Nephron (organoid): ENCODE results near the gene SYNE2.

Experiments
- H3K27ac Mint-ChIP-seq, 3 experiments: 2 replicates each; pipeline ENCODE4 v1.8.0; 2020; ENCODE audit warnings: mixed read lengths in 3 of 3, mild to moderate bottlenecking in 2 of 3, moderate library complexity in 1 of 3
- H3K27me3 Mint-ChIP-seq: 2 replicates; pipeline ENCODE4 v1.8.0; 2021; ENCODE audit warnings: low read depth, mild to moderate bottlenecking, moderate library complexity, mixed read lengths
- H3K36me3 Mint-ChIP-seq: 2 replicates; pipeline ENCODE4 v1.8.0; 2020; ENCODE audit warnings: low read depth, mixed read lengths
- H3K4me1 Mint-ChIP-seq: 2 replicates; pipeline ENCODE4 v1.8.0; 2020; ENCODE audit warnings: mixed read lengths
- H3K4me3 Mint-ChIP-seq, 3 experiments: 2 replicates each; pipeline ENCODE4 v1.8.0; 2020; ENCODE audit warnings: mild to moderate bottlenecking in 3 of 3, mixed read lengths in 3 of 3, moderate library complexity in 2 of 3
- H3K9me3 Mint-ChIP-seq: 2 replicates; pipeline ENCODE4 v1.8.0; 2020; ENCODE audit warnings: mixed read lengths
- CTCF ChIP-seq, 3 experiments: fragments of 200-600 bp; sonication (generic); IDR thresholded peaks; one replicate each; pipeline ENCODE4 v1.5.0; 2021; ENCODE audit warnings: antibody characterized with exemption in 3 of 3; ENCODE audit not compliant: unreplicated experiment in 3 of 3

SYNE2 gene

DNA sequence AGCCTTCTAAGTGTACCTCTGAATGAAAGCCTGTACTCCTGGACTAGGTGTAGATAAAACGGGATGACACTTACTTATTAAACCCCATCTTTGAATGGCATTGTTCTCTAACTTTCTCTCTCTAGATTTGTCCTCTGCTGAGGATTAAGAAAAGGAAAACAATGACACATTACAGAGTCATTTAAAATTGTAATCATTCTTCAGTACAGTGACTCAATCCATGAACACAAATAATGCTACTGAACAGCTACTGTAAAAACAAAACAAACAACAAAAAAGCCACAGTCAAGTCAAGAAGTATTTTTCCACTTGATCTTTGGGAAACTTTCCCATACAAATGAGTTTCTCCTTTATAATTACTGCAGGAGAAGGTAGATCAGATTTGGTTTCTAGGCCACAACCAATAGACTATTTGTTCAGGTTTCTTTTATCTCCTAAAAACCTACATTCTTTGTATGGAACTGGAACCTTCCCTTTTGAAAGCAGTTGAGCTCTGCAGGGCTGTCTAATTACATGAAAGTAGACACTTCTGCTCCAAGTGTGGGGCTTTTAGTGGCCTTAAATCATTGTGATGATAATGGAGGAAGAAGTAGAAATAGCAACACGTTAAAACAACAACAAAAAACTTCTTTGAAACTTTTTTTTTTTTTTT, 222.3 kb downstream of the SYNE2 start:
- Mint-ChIP-seq H3K9me3 (no peaks in the 10 kb centered on the region), H3K4me3 (no peak overlapping the region), H3K27me3 (no peaks in the 10 kb centered on the region), H3K36me3 (peaks cover 43% of the 10 kb centered on the region), H3K4me1 (no peaks in the 10 kb centered on the region), H3K27ac (no peak overlapping the region)
- TF ChIP-seq CTCF (IDR thresholded peaks at IDR 0.05; ENCODE audit: unreplicated experiment in 3 of 3), result no peak

- TF ChIP-seq CTCF (IDR thresholded peaks at IDR 0.05; ENCODE audit: unreplicated experiment in 3 of 3), result no peak
- H3K4me1 Mint-ChIP-seq, result no peaks in the 10 kb centered on the region
- H3K27me3 Mint-ChIP-seq, result no peaks in the 10 kb centered on the region
- peaks cover 43% of the 10 kb centered on the region for H3K36me3 Mint-ChIP-seq
- H3K9me3 Mint-ChIP-seq, result no peaks in the 10 kb centered on the region
- H3K27ac Mint-ChIP-seq, result no peak overlapping the region
- H3K4me3 Mint-ChIP-seq, result no peak overlapping the region
Measured at GRCh38 chr14:64075613-64076005, 222.8 kb downstream of the SYNE2 start.

GRCh38 chr14:64080452-64080851, 227.6 kb downstream of the SYNE2 start:
- no peaks in the 10 kb centered on the region for H3K4me1 Mint-ChIP-seq
- H3K36me3 Mint-ChIP-seq, result peaks cover 32% of the 10 kb centered on the region
- no peak overlapping the region for H3K4me3 Mint-ChIP-seq
- no peak for TF ChIP-seq CTCF (IDR thresholded peaks at IDR 0.05; ENCODE audit: unreplicated experiment in 3 of 3)
- H3K9me3 Mint-ChIP-seq, result no peaks in the 10 kb centered on the region
- no peaks in the 10 kb centered on the region for H3K27me3 Mint-ChIP-seq
- H3K27ac Mint-ChIP-seq, result no peak overlapping the region

DNA sequence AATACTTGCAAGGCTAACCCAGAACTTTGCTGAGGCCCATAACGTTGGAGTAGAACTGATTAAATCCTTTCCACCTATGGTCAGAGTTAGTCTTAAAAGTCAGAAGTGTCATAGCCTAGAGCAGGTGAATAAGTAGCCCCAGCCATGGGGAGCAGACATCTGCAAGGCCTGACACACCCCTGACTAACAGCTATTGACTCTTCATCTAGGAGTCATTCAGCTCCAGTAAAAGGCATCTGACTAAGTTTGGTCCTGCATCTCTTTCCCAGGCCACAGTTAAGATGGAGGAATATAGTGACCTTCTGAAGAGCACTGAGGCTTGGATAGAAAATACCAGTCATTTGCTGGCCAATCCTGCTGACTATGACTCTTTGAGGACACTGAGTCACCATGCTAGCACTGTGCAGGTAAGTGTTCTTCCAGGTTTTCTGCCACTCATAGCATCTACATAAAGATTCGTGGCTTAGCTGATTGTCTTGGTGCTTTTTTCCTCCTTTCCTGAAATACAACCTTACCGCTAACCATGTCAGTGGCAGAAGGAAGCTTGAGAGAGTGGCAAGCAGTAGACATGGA, 228.5 kb downstream of the SYNE2 start:
- H3K4me1 Mint-ChIP-seq, result no peaks in the 10 kb centered on the region
- no peak overlapping the region for H3K27ac Mint-ChIP-seq
- H3K27me3 Mint-ChIP-seq, result no peaks in the 10 kb centered on the region
- peaks cover 38% of the 10 kb centered on the region for H3K36me3 Mint-ChIP-seq
- H3K4me3 Mint-ChIP-seq, result no peak overlapping the region
- no peaks in the 10 kb centered on the region for H3K9me3 Mint-ChIP-seq
- TF ChIP-seq CTCF (IDR thresholded peaks at IDR 0.05; ENCODE audit: unreplicated experiment in 3 of 3), result no peak

DNA sequence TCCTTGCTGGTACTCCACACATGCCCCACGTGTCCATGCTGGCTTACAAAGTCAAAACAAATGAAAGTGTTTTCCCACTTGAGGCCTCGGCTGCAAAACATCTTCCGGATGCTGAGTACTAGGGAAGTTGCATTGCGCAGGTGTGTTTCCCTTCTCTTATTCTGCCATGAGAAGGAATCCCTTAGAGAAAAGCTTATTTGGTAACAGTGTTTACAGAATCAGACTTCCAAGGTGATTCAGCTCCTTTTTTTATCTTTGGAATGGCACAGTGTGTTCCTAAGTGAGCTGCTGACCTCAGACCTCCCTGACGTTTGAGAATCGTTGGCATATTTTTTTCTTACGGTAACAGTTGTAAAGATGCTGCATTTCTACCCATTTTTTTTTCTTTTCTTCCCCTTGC, 230.0 kb downstream of the SYNE2 start:
- TF ChIP-seq CTCF (IDR thresholded peaks at IDR 0.05; ENCODE audit: unreplicated experiment in 3 of 3), result no peak
- no peaks in the 10 kb centered on the region for H3K27me3 Mint-ChIP-seq
- H3K9me3 Mint-ChIP-seq, result no peaks in the 10 kb centered on the region
- H3K36me3 Mint-ChIP-seq, result peaks cover 39% of the 10 kb centered on the region
- no peaks in the 10 kb centered on the region for H3K4me1 Mint-ChIP-seq
- no peak overlapping the region for H3K27ac Mint-ChIP-seq
- no peak overlapping the region for H3K4me3 Mint-ChIP-seq

GRCh38 chr14:64088647-64088964, 235.8 kb downstream of the SYNE2 start:
- no peak overlapping the region for H3K4me3 Mint-ChIP-seq
- no peak overlapping the region for H3K27ac Mint-ChIP-seq
- no peak for TF ChIP-seq CTCF (IDR thresholded peaks at IDR 0.05; ENCODE audit: unreplicated experiment in 3 of 3)
- H3K36me3 Mint-ChIP-seq, result peaks cover 29% of the 10 kb centered on the region
- no peaks in the 10 kb centered on the region for H3K27me3 Mint-ChIP-seq
- no peaks in the 10 kb centered on the region for H3K9me3 Mint-ChIP-seq
- no peaks in the 10 kb centered on the region for H3K4me1 Mint-ChIP-seq
